Activated CD4-positive, alpha-beta T cell treated with anti-CD3 and anti-CD28 coated beads, Interleukin-2, Interleukin-4, amounts not matched to agents 100 ng/mL and 50 ng/mL, durations not matched to agents 16 hours and 8 hours (primary cell): ENCODE data around the gene SERTAD4.

Experiments used
- DNase-seq: peaks from one replicate; pipeline ENCODE4 v3.0.0-alpha.2; 2020; ENCODE audit warnings: low spot score

SERTAD4 gene

GRCh38 chr1:210233216-210233494 lies 559 bp downstream of the SERTAD4 start:
- no peak for DNase-seq

- no peak for DNase-seq
Measured at GRCh38 chr1:210233495-210234328, 1.1 kb downstream of the SERTAD4 start.

GRCh38 chr1:210234329-210234757 lies 1.7 kb downstream of the SERTAD4 start:
- DNase-seq: no peak

- DNase-seq: no peak
Measured at GRCh38 chr1:210235363-210236053, 2.9 kb downstream of the SERTAD4 start.

DNA sequence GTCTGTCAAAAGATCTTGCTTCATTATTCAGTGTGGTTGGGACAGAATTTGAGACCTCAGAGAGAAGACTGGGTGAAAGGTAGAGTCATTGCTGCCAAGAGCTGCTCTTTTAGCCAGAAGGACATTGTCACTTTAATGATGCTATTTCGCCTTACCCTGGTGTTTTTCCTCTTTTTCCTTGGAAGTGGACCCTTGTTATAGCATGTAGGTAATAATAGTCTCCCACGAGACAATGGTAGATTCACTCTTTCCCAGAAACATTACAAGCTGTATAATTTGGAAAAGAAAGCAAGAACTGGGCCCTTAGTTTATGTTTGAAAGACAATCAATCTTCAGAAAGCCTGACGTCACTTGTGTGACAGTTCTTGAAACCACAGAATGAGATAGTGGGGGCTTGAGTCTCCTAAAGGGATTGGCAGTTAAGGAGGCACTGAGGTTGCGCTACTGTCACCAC lies 3.8 kb downstream of the SERTAD4 start:
- no peak for DNase-seq

GRCh38 chr1:210236840-210237409 lies 4.3 kb downstream of the SERTAD4 start:
- no peak for DNase-seq

DNA sequence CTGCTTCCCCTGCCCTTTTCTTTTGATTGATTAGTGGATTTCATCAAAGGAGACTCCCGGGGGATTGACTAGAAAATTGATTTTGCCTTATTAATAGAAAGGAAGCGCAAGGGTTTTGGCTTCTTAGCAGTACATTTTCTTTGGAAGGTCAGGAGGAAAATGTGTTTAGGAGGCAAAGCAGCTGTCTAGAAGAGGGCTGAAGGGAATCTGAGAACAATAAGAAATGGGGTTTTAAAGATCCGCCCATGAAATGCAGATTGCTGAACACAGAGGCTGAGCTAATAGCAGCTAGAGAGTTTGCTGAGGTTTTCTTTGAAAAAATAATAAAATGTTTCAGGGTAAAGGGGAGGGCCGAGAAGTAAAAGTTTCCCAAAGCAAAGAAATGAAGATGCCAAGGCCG lies 4.9 kb downstream of the SERTAD4 start:
- no peak for DNase-seq

DNA sequence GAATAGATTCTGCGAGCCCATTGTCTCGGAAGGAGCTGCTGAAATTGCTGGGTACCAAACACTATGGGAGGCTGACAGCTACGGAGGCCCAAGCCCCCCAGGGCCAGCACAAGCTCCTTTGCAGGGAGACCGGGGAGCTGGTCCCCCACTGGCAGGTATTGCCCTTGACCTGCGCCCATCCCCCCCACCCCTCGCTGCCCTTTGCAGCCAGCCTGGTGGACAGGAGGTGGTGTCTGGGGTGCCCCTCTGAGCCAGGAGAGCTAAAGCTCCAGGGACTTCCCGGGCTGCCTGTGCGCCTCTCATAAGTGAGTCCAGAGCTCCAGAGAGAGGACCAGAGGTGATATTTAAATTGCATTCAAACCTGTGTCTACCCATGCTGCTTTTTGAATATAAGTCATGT lies 5.4 kb downstream of the SERTAD4 start:
- no peak for DNase-seq

- DNase-seq: no peak
Measured at GRCh38 chr1:210239349-210240111, 6.9 kb downstream of the SERTAD4 start.

DNA sequence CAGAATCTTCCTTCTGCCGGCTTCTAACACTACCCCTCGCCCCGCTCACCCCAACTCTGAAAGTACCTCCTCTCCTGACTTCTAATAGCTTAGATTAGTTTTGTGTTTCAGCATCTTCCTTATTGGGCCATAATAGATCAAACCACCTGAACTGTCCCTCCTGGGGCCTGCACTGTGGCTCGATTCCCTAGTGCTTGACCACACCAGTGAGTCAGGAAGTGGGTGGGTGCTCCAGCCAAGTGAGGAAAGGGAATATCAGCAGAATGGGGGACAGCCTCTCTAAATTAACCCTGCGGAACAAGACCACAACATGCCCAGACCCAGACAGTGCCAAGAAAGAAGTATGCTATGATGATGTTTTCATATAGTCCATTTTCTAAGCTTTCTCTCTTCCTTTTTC lies 8.5 kb downstream of the SERTAD4 start:
- DNase-seq: no peak

GRCh38 chr1:210244746-210245367 lies 12.3 kb downstream of the SERTAD4 start:
- no peak for DNase-seq

- no peak for DNase-seq
Measured at GRCh38 chr1:210246447-210246846, 13.9 kb downstream of the SERTAD4 start.

DNA sequence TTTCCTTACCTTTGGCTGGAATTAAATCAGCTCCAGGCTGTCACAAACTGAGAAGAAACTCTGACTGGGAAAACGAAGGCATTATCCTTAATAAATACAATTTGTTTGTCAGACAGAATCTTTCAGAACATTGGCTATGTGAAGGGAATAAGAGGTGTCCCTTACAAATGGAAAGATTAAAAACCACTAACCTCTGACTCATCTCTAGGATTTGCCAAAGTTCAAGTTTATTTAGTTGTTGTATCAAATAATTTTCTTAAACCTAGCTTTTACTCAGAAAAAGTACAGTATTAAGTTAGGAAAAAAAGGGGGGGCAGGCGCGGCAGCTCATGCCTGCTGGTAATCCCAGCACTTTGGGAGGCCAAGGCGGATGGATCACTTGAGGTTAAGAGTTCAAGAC lies 15.7 kb downstream of the SERTAD4 start:
- no peak for DNase-seq

DNA sequence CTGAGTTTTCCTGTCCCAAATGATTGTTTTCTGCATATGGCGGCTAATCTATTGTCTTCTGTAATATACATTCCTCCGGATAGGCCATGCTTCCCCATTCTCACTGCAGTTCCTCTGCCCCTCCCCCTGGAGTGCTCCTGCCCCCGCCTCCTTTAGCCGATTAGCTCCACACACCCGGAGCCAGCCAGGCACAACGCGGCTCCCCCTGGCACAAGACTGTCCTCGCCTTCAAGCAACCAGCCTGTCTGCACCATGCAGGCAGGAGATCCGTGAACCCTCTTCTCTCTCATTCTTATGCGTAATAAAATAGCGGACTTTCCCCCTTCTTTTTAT lies 18.0 kb downstream of the SERTAD4 start:
- DNase-seq: no peak

- peak; percentile 39 for DNase-seq
Measured at GRCh38 chr1:210250998-210251679, 18.5 kb downstream of the SERTAD4 start.

GRCh38 chr1:210251680-210252490 lies 19.3 kb downstream of the SERTAD4 start:
- DNase-seq: no peak

- DNase-seq: no peak
Measured at GRCh38 chr1:210252621-210253051, 20.0 kb downstream of the SERTAD4 start.

GRCh38 chr1:210254298-210254697 lies 21.7 kb downstream of the SERTAD4 start:
- no peak for DNase-seq

- no peak for DNase-seq
Measured at GRCh38 chr1:210257698-210258529, 25.3 kb downstream of the SERTAD4 start.

- no peak for DNase-seq
Measured at GRCh38 chr1:210259561-210259960, 27.0 kb downstream of the SERTAD4 start.
